ENCODE data around the gene IL1RAP.

Gene IL1RAP

DNA sequence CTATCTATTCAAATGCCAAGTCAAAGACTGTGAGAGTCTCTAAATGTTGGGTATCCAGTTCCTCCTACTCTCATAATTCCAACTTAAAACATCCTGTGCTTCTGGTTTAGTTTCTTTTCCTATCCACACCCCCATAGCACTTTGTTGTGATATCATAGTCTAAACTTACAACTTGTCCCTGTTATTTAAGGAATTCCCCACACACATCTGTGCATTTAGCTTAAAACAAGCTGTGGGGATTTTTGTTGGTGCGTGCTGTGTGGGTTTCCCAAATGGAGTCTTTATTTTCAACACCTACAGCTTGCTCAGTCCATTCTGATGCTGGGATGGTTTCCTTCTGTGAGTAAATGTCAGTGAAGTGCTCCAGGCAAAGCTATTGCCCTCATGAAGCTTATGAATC, 181.3 kb downstream of the IL1RAP start:
- TF ChIP-seq, protein P1, sequence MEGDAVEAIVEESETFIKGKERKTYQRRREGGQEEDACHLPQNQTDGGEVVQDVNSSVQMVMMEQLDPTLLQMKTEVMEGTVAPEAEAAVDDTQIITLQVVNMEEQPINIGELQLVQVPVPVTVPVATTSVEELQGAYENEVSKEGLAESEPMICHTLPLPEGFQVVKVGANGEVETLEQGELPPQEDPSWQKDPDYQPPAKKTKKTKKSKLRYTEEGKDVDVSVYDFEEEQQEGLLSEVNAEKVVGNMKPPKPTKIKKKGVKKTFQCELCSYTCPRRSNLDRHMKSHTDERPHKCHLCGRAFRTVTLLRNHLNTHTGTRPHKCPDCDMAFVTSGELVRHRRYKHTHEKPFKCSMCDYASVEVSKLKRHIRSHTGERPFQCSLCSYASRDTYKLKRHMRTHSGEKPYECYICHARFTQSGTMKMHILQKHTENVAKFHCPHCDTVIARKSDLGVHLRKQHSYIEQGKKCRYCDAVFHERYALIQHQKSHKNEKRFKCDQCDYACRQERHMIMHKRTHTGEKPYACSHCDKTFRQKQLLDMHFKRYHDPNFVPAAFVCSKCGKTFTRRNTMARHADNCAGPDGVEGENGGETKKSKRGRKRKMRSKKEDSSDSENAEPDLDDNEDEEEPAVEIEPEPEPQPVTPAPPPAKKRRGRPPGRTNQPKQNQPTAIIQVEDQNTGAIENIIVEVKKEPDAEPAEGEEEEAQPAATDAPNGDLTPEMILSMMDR (conservative IDR thresholded peaks at IDR 0.05; ENCODE audit: low read depth, low read length): no peak
- no peaks in the 10 kb centered on the region for H3K27me3 ChIP-seq (ENCODE audit: insufficient read depth, low read depth)
- no peak overlapping the region for H2AFZ ChIP-seq (ENCODE audit: low read depth)
- H3K9ac ChIP-seq: no peak overlapping the region
- no peaks in the 10 kb centered on the region for H3K79me2 ChIP-seq (ENCODE audit: insufficient read depth, low read depth)
- peaks cover 7% of the 10 kb centered on the region for H3K4me1 ChIP-seq (ENCODE audit: low read depth, poor library complexity, severe bottlenecking)
- no peak overlapping the region for H3K4me3 ChIP-seq (IDR thresholded peaks at IDR 0.05; ENCODE audit: insufficient read depth, low read depth, low read length)
- H3K27ac ChIP-seq: no peak overlapping the region
- no peak overlapping the region for H3K4me2 ChIP-seq
- H4K20me1 ChIP-seq (ENCODE audit: insufficient read depth): no peaks in the 10 kb centered on the region
- H3K36me3 ChIP-seq (ENCODE audit: insufficient read depth): no peaks in the 10 kb centered on the region

- Histone ChIP-seq H3K9ac (no peak overlapping the region), H3K79me2 (ENCODE audit: insufficient read depth, low read depth) (no peaks in the 10 kb centered on the region), H3K27me3 (ENCODE audit: insufficient read depth, low read depth) (no peaks in the 10 kb centered on the region), H3K4me3 (IDR thresholded peaks at IDR 0.05; ENCODE audit: insufficient read depth, low read depth, low read length) (no peak overlapping the region), H3K27ac (no peak overlapping the region), H3K4me2 (no peak overlapping the region), H3K36me3 (ENCODE audit: insufficient read depth) (no peaks in the 10 kb centered on the region), H3K4me1 (ENCODE audit: low read depth, poor library complexity, severe bottlenecking) (peaks cover 7% of the 10 kb centered on the region), H2AFZ (ENCODE audit: low read depth) (no peak overlapping the region), H4K20me1 (ENCODE audit: insufficient read depth) (no peaks in the 10 kb centered on the region)
- TF ChIP-seq, protein P1 (conservative IDR thresholded peaks at IDR 0.05; ENCODE audit: low read depth, low read length): no peak
Measured at GRCh38 chr3:190695994-190696393, 182.1 kb downstream of the IL1RAP start.

DNA sequence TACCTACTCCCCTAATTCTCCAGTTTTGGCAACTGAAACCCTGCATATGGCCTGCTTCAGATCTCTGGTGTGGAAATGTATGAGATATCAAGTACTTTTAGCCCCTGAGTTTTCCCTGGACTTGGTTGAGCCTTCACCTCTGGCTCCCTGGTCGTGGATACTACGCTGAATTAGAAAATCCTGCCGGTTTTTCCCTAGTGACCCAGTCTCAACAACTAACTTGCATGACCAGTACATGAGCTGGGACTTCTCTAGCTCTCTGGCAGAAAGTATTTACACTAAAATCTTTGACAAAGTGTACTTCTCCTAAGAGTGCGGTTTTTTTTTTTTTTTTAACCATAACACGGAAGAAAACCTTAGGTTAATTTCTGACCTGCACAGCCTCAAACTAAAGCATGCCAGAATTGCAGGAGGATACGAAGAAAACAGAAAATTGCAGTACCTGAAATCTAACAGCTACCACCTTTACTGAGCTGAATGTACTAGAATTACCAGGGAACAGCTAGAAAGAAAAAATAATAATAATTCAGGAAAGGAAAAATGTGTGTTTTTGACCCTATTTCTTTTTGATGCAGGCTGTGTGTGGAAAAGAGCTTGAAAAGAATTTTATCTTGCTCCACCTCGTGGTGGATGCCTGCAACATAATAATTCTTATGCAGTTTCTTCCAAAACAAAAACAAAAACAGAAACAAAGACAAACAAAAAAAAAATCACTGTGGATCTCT, 183.1 kb downstream of the IL1RAP start:
- Histone ChIP-seq H2AFZ (ENCODE audit: low read depth) (no peak overlapping the region; the same call in 1 of the 2 replicates), H3K4me1 (ENCODE audit: low read depth, poor library complexity, severe bottlenecking) (peaks cover 7% of the 10 kb centered on the region), H3K4me3 (IDR thresholded peaks at IDR 0.05; ENCODE audit: insufficient read depth, low read depth, low read length) (no peak overlapping the region), H3K36me3 (ENCODE audit: insufficient read depth) (no peaks in the 10 kb centered on the region), H3K27ac (no peak overlapping the region), H3K9ac (no peak overlapping the region), H3K27me3 (ENCODE audit: insufficient read depth, low read depth) (no peaks in the 10 kb centered on the region), H4K20me1 (ENCODE audit: insufficient read depth) (no peaks in the 10 kb centered on the region), H3K79me2 (ENCODE audit: insufficient read depth, low read depth) (no peaks in the 10 kb centered on the region), H3K4me2 (no peak overlapping the region)
- TF ChIP-seq, protein P1 (conservative IDR thresholded peaks at IDR 0.05; ENCODE audit: low read depth, low read length): peak; percentile 77

DNA sequence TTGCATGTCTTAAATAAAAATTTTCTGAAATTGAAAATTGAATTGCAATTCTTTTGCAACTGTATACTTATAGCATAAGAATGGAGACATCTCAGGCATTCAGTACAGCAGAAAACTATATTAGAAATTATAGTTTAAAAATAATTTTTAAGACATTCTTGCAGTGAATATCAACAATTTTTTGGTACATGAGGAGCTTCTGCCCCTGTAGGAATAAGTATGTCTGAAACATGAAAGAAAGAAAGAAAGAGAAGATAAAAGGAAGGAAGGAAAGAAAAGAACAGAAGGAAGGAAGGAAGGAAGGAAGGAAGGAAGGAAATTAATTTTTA, 183.6 kb downstream of the IL1RAP start:
- no peaks in the 10 kb centered on the region for H3K79me2 ChIP-seq (ENCODE audit: insufficient read depth, low read depth)
- no peak overlapping the region for H2AFZ ChIP-seq (ENCODE audit: low read depth)
- no peaks in the 10 kb centered on the region for H4K20me1 ChIP-seq (ENCODE audit: insufficient read depth)
- H3K36me3 ChIP-seq (ENCODE audit: insufficient read depth): no peaks in the 10 kb centered on the region
- no peak overlapping the region for H3K27ac ChIP-seq
- no peak overlapping the region for H3K4me3 ChIP-seq (IDR thresholded peaks at IDR 0.05; ENCODE audit: insufficient read depth, low read depth, low read length)
- no peak overlapping the region for H3K9ac ChIP-seq
- H3K27me3 ChIP-seq (ENCODE audit: insufficient read depth, low read depth): no peaks in the 10 kb centered on the region
- H3K4me1 ChIP-seq (ENCODE audit: low read depth, poor library complexity, severe bottlenecking): peaks cover 7% of the 10 kb centered on the region
- H3K4me2 ChIP-seq: no peak overlapping the region
- TF ChIP-seq, protein P1 (conservative IDR thresholded peaks at IDR 0.05; ENCODE audit: low read depth, low read length): peak; percentile 51; the same call in 1 of the 2 replicates

Data from KMS-11 (cell line).